HepG2 (cell line): ENCODE data around the gene NOXO1. TPM values are rescaled to one million over a fixed set of nuclear protein-coding genes. Genes with fewer than 3 reads are reported as not detected.
A peak's percentile ranks its signal among the peaks of the same experiment; 100 is the strongest.

Experiments used
- AGO2 ChIP-seq: fragments of 200-400 bp; formaldehyde crosslinking; optimal IDR thresholded peaks from 2 replicates; pipeline ENCODE3; 2017; ENCODE audit warnings: mild to moderate bottlenecking, low read depth, low read length, moderate library complexity
- GATAD1 ChIP-seq: IDR thresholded peaks from 2 replicates; pipeline ENCODE4 v1.6.1; 2016; ENCODE audit warnings: missing genetic modification reagents, missing compliant biosample characterization
- HCFC1 ChIP-seq: fragments of 150-350 bp; IDR thresholded peaks from 2 replicates; pipeline ENCODE4 v1.6.1; 2014; ENCODE audit warnings: low read depth, low read length
- HES4 ChIP-seq: sonication (generic); formaldehyde crosslinking; IDR thresholded peaks from 2 replicates; pipeline ENCODE4 v1.9.0; 2021; ENCODE audit warnings: mild to moderate bottlenecking, missing genetic modification reagents, borderline replicate concordance
- ISL2 ChIP-seq: sonication (generic); formaldehyde crosslinking; IDR thresholded peaks from 2 replicates; pipeline ENCODE4 v1.5.0; 2020; ENCODE audit warnings: missing genetic modification reagents
- SRF ChIP-seq: IDR thresholded peaks from 2 replicates; pipeline ENCODE4 v1.6.1; 2011; ENCODE audit warnings: mild to moderate bottlenecking, low read depth, low read length, moderate library complexity
- SRSF4 ChIP-seq: fragments of 200-400 bp; formaldehyde crosslinking; IDR thresholded peaks from one replicate; pipeline ENCODE4 v1.6.1; 2018; ENCODE audit warnings: mild to moderate bottlenecking, low read depth, low read length, moderate library complexity; ENCODE audit not compliant: poor library complexity, severe bottlenecking
- SRSF9 ChIP-seq: fragments of 200-400 bp; formaldehyde crosslinking; IDR thresholded peaks from 2 replicates; pipeline ENCODE4 v1.6.1; 2018; ENCODE audit warnings: borderline replicate concordance, mild to moderate bottlenecking, low read depth, low read length; ENCODE audit not compliant: insufficient read depth, poor library complexity, severe bottlenecking
- SYNCRIP ChIP-seq: fragments of 200-400 bp; formaldehyde crosslinking; IDR thresholded peaks from 2 replicates; pipeline ENCODE4 v1.6.1; 2018; ENCODE audit warnings: mild to moderate bottlenecking, low read depth, low read length; ENCODE audit not compliant: insufficient read depth
- TP53 ChIP-seq: sonication (generic); formaldehyde crosslinking; conservative IDR thresholded peaks from 2 replicates; pipeline ENCODE4 v1.4.0; 2020; ENCODE audit warnings: missing genetic modification reagents
- ZNF10 ChIP-seq: sonication (generic); formaldehyde crosslinking; IDR thresholded peaks from 2 replicates; pipeline ENCODE4 v1.4.0; 2020; ENCODE audit warnings: mild to moderate bottlenecking, low read depth, missing genetic modification reagents, borderline replicate concordance
- ZNF383 ChIP-seq: sonication (generic); formaldehyde crosslinking; IDR thresholded peaks from 2 replicates; pipeline ENCODE4 v1.4.0; 2020; ENCODE audit warnings: missing genetic modification reagents, mild to moderate bottlenecking, borderline replicate concordance
- ZNF430 ChIP-seq: sonication (generic); formaldehyde crosslinking; IDR thresholded peaks from 2 replicates; pipeline ENCODE4 v1.9.0; 2021; ENCODE audit warnings: mild to moderate bottlenecking, missing genetic modification reagents
- ZNF607 ChIP-seq: sonication (generic); formaldehyde crosslinking; IDR thresholded peaks from 2 replicates; pipeline ENCODE4 v1.5.1; 2020; ENCODE audit warnings: missing genetic modification reagents, mild to moderate bottlenecking, borderline replicate concordance
- polyA plus RNA-seq, 8 experiments: library from polyadenylated mRNA; depleted of rRNA in 3 of 8; stranded (reverse) in 7 of 8; unstranded in 1 of 8; fragments of >200 nt; fragmentation: Illumina TruSeq in 4 of 8; extraction: Trizol in 4 of 8; gene quantifications; 2 replicates each; pipeline versions ENCODE4 v1.2.1 to v1.2.3, GENCODE V29; 2011 to 2016; ENCODE audit warnings: low read depth in 4 of 8, missing spikeins in 1 of 8, mixed read lengths in 1 of 8; ENCODE audit not compliant: insufficient read depth in 1 of 8
- total RNA-seq, 5 experiments: library from RNA; depleted of rRNA; stranded (reverse); fragments of >200 nt; fragmentation: Illumina TruSeq; extraction: Trizol; gene quantifications; 2 replicates each; pipeline ENCODE4 v1.2.3, GENCODE V29; 2016; ENCODE audit warnings: low read depth in 1 of 5
- TF ChIP-seq, protein P1 (sequence below): sonication (generic); formaldehyde crosslinking; IDR thresholded peaks from 2 replicates; pipeline ENCODE4 v1.5.0; 2020; ENCODE audit warnings: missing genetic modification reagents
- TF ChIP-seq, protein P2 (sequence below): sonication (generic); formaldehyde crosslinking; IDR thresholded peaks from 2 replicates; pipeline ENCODE4 v1.8.0; 2022; ENCODE audit warnings: missing genetic modification reagents, mild to moderate bottlenecking, moderate library complexity, borderline replicate concordance
- TF ChIP-seq, protein P3 (sequence below): sonication (generic); formaldehyde crosslinking; IDR thresholded peaks from 2 replicates; pipeline ENCODE4 v1.9.0; 2022; ENCODE audit warnings: low read depth, missing genetic modification reagents
- TF ChIP-seq, protein P4 (sequence below): sonication (generic); formaldehyde crosslinking; IDR thresholded peaks from 2 replicates; pipeline ENCODE4 v1.4.0; 2020; ENCODE audit warnings: missing genetic modification reagents, borderline replicate concordance

The NOXO1 gene
- total and polyA plus RNA-seq, 2 of the 13 experiments (the other 11 are each of a cell fraction or from before 2014, with no cell fraction given): 0.69 to 1.4 TPM

DNA sequence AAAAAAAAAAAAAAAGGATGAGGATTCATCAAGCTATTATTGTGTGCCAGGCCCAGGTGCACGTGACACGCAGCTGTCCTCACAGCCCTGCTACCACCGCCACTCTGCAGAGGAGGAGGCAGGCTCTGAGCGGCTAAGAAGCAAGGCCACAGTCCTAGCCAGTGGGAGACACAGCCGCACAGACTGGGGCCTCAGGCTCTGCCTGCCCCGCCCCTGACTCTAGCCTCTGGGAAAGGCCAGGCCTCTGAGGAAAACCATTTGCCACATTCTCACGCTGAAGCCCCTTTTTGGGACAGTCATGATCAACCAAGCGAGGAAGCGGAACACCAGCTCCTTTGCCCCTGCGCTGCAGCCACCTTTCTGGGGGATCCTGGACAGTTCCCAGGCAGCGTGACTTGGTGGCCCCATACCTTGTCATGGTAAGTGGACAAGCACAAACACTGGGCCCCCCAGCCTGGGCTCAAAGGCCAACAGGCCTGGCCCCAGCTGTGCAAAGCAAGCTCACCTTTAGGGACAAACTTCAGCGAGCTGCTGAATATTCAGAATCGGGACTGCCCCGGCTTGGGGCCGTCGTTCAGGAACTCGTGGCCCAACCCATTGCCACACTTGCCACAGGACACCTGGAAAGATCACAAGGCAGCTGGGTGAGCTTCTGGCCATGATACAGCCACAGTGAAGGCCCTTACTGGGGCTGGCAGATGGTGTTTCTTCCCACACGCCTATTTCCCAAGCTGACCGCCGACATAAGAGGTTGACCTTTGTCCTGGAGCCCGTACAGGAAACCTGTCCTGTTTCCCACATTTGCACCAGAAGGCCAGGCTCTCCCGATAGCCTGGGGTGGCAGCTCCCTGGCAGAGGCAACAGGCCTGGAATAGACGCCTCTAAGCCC lies 40.8 kb downstream of the NOXO1 start (continued):
- no peak for TF ChIP-seq SRSF9
- TF ChIP-seq, protein P1, sequence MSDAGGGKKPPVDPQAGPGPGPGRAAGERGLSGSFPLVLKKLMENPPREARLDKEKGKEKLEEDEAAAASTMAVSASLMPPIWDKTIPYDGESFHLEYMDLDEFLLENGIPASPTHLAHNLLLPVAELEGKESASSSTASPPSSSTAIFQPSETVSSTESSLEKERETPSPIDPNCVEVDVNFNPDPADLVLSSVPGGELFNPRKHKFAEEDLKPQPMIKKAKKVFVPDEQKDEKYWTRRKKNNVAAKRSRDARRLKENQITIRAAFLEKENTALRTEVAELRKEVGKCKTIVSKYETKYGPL: 0 out of 2 replicates have a peak, but pooled peaks have one; percentile 11
- TF ChIP-seq SRF: no peak
- peak; percentile 60 for TF ChIP-seq ZNF430 (CRISPR knock-in tag)
- TF ChIP-seq TP53 (CRISPR knock-in tag): peak; percentile 66; the same call in 1 of the 2 replicates
- TF ChIP-seq ISL2 (CRISPR knock-in tag): peak; percentile 74
- TF ChIP-seq AGO2: no peak
- no peak for TF ChIP-seq ZNF10 (CRISPR knock-in tag)
- TF ChIP-seq SYNCRIP: no peak
- TF ChIP-seq, protein P2, sequence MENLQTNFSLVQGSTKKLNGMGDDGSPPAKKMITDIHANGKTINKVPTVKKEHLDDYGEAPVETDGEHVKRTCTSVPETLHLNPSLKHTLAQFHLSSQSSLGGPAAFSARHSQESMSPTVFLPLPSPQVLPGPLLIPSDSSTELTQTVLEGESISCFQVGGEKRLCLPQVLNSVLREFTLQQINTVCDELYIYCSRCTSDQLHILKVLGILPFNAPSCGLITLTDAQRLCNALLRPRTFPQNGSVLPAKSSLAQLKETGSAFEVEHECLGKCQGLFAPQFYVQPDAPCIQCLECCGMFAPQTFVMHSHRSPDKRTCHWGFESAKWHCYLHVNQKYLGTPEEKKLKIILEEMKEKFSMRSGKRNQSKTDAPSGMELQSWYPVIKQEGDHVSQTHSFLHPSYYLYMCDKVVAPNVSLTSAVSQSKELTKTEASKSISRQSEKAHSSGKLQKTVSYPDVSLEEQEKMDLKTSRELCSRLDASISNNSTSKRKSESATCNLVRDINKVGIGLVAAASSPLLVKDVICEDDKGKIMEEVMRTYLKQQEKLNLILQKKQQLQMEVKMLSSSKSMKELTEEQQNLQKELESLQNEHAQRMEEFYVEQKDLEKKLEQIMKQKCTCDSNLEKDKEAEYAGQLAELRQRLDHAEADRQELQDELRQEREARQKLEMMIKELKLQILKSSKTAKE (CRISPR knock-in tag): peak; percentile 65
- TF ChIP-seq ZNF383 (CRISPR knock-in tag): no peak
- TF ChIP-seq HES4 (CRISPR knock-in tag): 0 out of 2 replicates have a peak, but pooled peaks have one; percentile 18
- TF ChIP-seq, protein P3, sequence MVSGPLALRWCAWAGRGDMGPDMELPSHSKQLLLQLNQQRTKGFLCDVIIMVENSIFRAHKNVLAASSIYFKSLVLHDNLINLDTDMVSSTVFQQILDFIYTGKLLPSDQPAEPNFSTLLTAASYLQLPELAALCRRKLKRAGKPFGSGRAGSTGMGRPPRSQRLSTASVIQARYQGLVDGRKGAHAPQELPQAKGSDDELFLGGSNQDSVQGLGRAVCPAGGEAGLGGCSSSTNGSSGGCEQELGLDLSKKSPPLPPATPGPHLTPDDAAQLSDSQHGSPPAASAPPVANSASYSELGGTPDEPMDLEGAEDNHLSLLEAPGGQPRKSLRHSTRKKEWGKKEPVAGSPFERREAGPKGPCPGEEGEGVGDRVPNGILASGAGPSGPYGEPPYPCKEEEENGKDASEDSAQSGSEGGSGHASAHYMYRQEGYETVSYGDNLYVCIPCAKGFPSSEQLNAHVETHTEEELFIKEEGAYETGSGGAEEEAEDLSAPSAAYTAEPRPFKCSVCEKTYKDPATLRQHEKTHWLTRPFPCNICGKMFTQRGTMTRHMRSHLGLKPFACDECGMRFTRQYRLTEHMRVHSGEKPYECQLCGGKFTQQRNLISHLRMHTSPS (CRISPR knock-in tag): peak; percentile 10
- no peak for TF ChIP-seq ZNF607 (CRISPR knock-in tag)
- no peak for TF ChIP-seq HCFC1
- TF ChIP-seq GATAD1: 0 out of 2 replicates have a peak, but pooled peaks have one; percentile 26
- no peak for TF ChIP-seq SRSF4
- TF ChIP-seq, protein P4, sequence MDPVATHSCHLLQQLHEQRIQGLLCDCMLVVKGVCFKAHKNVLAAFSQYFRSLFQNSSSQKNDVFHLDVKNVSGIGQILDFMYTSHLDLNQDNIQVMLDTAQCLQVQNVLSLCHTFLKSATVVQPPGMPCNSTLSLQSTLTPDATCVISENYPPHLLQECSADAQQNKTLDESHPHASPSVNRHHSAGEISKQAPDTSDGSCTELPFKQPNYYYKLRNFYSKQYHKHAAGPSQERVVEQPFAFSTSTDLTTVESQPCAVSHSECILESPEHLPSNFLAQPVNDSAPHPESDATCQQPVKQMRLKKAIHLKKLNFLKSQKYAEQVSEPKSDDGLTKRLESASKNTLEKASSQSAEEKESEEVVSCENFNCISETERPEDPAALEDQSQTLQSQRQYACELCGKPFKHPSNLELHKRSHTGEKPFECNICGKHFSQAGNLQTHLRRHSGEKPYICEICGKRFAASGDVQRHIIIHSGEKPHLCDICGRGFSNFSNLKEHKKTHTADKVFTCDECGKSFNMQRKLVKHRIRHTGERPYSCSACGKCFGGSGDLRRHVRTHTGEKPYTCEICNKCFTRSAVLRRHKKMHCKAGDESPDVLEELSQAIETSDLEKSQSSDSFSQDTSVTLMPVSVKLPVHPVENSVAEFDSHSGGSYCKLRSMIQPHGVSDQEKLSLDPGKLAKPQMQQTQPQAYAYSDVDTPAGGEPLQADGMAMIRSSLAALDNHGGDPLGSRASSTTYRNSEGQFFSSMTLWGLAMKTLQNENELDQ: no peak
